ENCODE measurements around the gene NEDD1. TPM values are rescaled to one million over a fixed set of nuclear protein-coding genes. Genes with fewer than 3 reads are reported as not detected.
A peak's percentile ranks its signal among the peaks of the same experiment; 100 is the strongest.

NEDD1 gene
- total RNA-seq, result 10 to 100 TPM; 57.9 to 69.3 TPM

- DNase-seq (peak; percentile 89), ATAC-seq (peak; percentile 84)
- intact Hi-C loops (cut with DNase I, micrococcal nuclease), result loop anchor here (1.0 to 5.0 kb wide), 9 partner anchors 185 to 1735 kb away; partner anchors contain the start of genes SNRPF (in 2 of the 2), CFAP54 (in 1 of the 2), IKBIP (in 1 of the 2) and LTA4H (in 1 of the 2)
- Mint-ChIP-seq H3K36me3 (ENCODE audit: low read depth) (peaks cover 31% of the 10 kb centered on the region), H3K4me3 (peak within 1 kb of the TSS; percentile 84), H3K27ac (peak within 1 kb of the TSS; percentile 97), H3K27me3 (no peaks in the 10 kb centered on the region), H3K4me1 (peaks cover 38% of the 10 kb centered on the region), H3K9me3 (ENCODE audit: low read depth) (no peaks in the 10 kb centered on the region)
- ChIA-PET POLR2A (no interaction called here), CTCF (interaction anchor here (0.6 kb wide), 1 partner anchor 8 kb away, joined by 4 read pairs; no protein-coding TSS in a partner anchor)
Measured at GRCh38 chr12:96906849-96907670, at the start of gene NEDD1. TSS of gene NEDD1 (plus strand) at chr12:96907257. CDS start at chr12:96909760, 2,503 bp downstream.

GRCh38 chr12:96858162-96858561, 48.9 kb upstream of the NEDD1 start:
- Mint-ChIP-seq H3K4me1 (no peaks in the 10 kb centered on the region), H3K27ac (no peak overlapping the region), H3K36me3 (ENCODE audit: low read depth) (no peaks in the 10 kb centered on the region), H3K9me3 (ENCODE audit: low read depth) (no peaks in the 10 kb centered on the region), H3K27me3 (peaks cover 12% of the 10 kb centered on the region), H3K4me3 (no peak overlapping the region)
- DNase-seq (no peak), ATAC-seq (no peak)
- ChIA-PET POLR2A (no interaction called here), CTCF (no interaction called here)
- intact Hi-C loops (cut with DNase I, micrococcal nuclease), result no loop called here

DNA sequence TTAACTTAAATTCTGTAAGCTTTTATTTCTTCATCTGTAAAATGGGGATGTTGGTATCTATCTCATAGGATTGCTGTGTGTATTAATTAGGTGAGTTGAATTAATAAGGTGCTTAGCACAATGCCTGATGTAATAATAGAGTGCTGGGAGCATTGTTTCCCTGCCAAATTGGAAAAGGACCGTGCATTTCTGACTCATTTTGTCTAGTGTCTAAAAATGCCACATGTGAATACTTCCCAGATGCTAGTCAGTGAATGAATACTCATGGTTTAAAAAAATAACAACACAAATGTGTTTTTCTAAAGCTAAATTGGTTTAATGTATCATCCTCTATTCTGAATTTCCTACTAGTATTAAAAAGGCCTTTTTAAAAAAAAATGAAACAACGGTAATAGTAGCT, 45.4 kb upstream of the NEDD1 start:
- CTCF ChIA-PET, result interaction anchor here (0.6 kb wide), 1 partner anchor 681 kb away, joined by 3 read pairs; no protein-coding TSS in a partner anchor
- no peaks in the 10 kb centered on the region for H3K9me3 Mint-ChIP-seq (ENCODE audit: low read depth)
- H3K27me3 Mint-ChIP-seq, result peaks cover 16% of the 10 kb centered on the region
- no peaks in the 10 kb centered on the region for H3K4me1 Mint-ChIP-seq
- DNase-seq (no peak), ATAC-seq (no peak)
- POLR2A ChIA-PET, result no interaction called here
- no peak overlapping the region for H3K27ac Mint-ChIP-seq
- H3K36me3 Mint-ChIP-seq (ENCODE audit: low read depth), result no peaks in the 10 kb centered on the region
- H3K4me3 Mint-ChIP-seq, result no peak overlapping the region
- intact Hi-C loops (cut with DNase I, micrococcal nuclease), result no loop called here

DNA sequence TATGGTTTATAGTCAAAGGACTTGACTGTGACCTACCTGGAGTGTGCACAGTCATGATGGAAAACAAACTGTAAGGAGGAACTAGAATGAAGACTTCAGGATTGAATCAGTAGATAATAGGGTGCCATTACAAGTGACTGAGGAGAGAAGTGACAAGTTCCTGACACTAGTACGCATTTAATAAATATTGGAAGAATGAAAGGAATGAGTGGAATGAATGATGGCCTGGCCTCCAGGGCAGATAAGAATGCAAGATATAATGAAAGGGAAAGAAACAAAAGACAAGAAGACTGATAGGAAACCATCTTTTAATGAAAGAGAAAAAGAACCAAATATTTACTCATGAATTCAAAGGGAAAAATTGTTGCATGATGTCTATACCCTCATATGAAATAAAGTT, 44.7 kb upstream of the NEDD1 start:
- intact Hi-C loops (cut with DNase I, micrococcal nuclease), result no loop called here
- no peaks in the 10 kb centered on the region for H3K36me3 Mint-ChIP-seq (ENCODE audit: low read depth)
- H3K9me3 Mint-ChIP-seq (ENCODE audit: low read depth), result no peaks in the 10 kb centered on the region
- no peaks in the 10 kb centered on the region for H3K4me1 Mint-ChIP-seq
- DNase-seq (no peak), ATAC-seq (no peak)
- H3K27ac Mint-ChIP-seq, result no peak overlapping the region
- peaks cover 16% of the 10 kb centered on the region for H3K27me3 Mint-ChIP-seq
- H3K4me3 Mint-ChIP-seq, result no peak overlapping the region
- POLR2A ChIA-PET, result no interaction called here
- CTCF ChIA-PET, result no interaction called here

- Mint-ChIP-seq H3K27ac (no peak overlapping the region), H3K36me3 (ENCODE audit: low read depth) (no peaks in the 10 kb centered on the region), H3K4me1 (no peaks in the 10 kb centered on the region), H3K9me3 (ENCODE audit: low read depth) (no peaks in the 10 kb centered on the region), H3K4me3 (no peak overlapping the region), H3K27me3 (peaks cover 12% of the 10 kb centered on the region)
- DNase-seq (no peak), ATAC-seq (no peak)
- CTCF ChIA-PET, result interaction anchor here (0.6 kb wide), 1 partner anchor 270 kb away, joined by 3 read pairs; no protein-coding TSS in a partner anchor
- POLR2A ChIA-PET, result no interaction called here
- intact Hi-C loops (cut with DNase I, micrococcal nuclease), result no loop called here
Measured at GRCh38 chr12:96864335-96864734, 42.7 kb upstream of the NEDD1 start.

- Mint-ChIP-seq H3K9me3 (ENCODE audit: low read depth) (no peaks in the 10 kb centered on the region), H3K27me3 (peaks cover 9% of the 10 kb centered on the region), H3K4me3 (no peak overlapping the region), H3K4me1 (no peaks in the 10 kb centered on the region), H3K36me3 (ENCODE audit: low read depth) (no peaks in the 10 kb centered on the region), H3K27ac (no peak overlapping the region)
- intact Hi-C loops (cut with DNase I, micrococcal nuclease), result no loop called here
- CTCF ChIA-PET, result no interaction called here
- DNase-seq (no peak), ATAC-seq (no peak)
- POLR2A ChIA-PET, result no interaction called here
Measured at GRCh38 chr12:96866801-96867590, 40.1 kb upstream of the NEDD1 start.

GRCh38 chr12:96870946-96871345, 36.1 kb upstream of the NEDD1 start:
- intact Hi-C loops (cut with DNase I, micrococcal nuclease), result no loop called here
- DNase-seq, result no peak
- ChIA-PET POLR2A (no interaction called here), CTCF (no interaction called here)
- no peaks in the 10 kb centered on the region for H3K4me1 Mint-ChIP-seq
- H3K9me3 Mint-ChIP-seq (ENCODE audit: low read depth), result no peaks in the 10 kb centered on the region
- H3K27ac Mint-ChIP-seq, result no peak overlapping the region
- peaks cover 3% of the 10 kb centered on the region for H3K27me3 Mint-ChIP-seq
- no peak for ATAC-seq
- no peaks in the 10 kb centered on the region for H3K36me3 Mint-ChIP-seq (ENCODE audit: low read depth)
- no peak overlapping the region for H3K4me3 Mint-ChIP-seq

GRCh38 chr12:96872961-96873360, 34.1 kb upstream of the NEDD1 start:
- DNase-seq (no peak), ATAC-seq (no peak)
- Mint-ChIP-seq H3K4me1 (no peaks in the 10 kb centered on the region), H3K27ac (no peak overlapping the region), H3K36me3 (ENCODE audit: low read depth) (no peaks in the 10 kb centered on the region), H3K27me3 (peaks cover 7% of the 10 kb centered on the region), H3K9me3 (ENCODE audit: low read depth) (no peaks in the 10 kb centered on the region), H3K4me3 (no peak overlapping the region)
- POLR2A ChIA-PET, result no interaction called here
- CTCF ChIA-PET, result no interaction called here
- intact Hi-C loops (cut with DNase I, micrococcal nuclease), result no loop called here

DNA sequence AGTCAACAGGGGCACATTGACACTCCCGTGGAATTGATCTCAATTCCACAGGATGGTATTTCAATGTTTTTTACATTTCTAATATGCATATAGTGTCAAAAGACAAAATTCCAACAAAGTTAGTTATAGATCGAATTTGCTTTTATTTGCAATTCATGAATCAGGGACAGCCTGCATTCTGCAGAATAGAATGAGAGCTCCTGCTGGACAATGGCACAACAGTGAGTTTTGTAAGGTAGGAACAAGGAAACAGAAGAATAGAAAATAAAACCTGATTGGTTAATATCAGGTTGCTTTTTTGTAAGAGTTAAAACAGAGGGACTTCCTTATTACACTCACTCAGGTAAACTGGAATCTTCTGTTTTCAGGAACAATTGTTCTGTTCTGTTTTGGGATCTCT, 32.8 kb upstream of the NEDD1 start:
- ChIA-PET POLR2A (no interaction called here), CTCF (no interaction called here)
- intact Hi-C loops (cut with DNase I, micrococcal nuclease), result no loop called here
- Mint-ChIP-seq H3K4me3 (no peak overlapping the region), H3K27me3 (peaks cover 7% of the 10 kb centered on the region), H3K27ac (no peak overlapping the region), H3K36me3 (ENCODE audit: low read depth) (no peaks in the 10 kb centered on the region), H3K4me1 (no peaks in the 10 kb centered on the region), H3K9me3 (ENCODE audit: low read depth) (no peaks in the 10 kb centered on the region)
- DNase-seq (no peak), ATAC-seq (no peak)

GRCh38 chr12:96876966-96877365, 30.1 kb upstream of the NEDD1 start:
- Mint-ChIP-seq H3K27ac (no peak overlapping the region), H3K4me1 (no peaks in the 10 kb centered on the region), H3K36me3 (ENCODE audit: low read depth) (no peaks in the 10 kb centered on the region), H3K9me3 (ENCODE audit: low read depth) (no peaks in the 10 kb centered on the region), H3K27me3 (peaks cover 7% of the 10 kb centered on the region), H3K4me3 (no peak overlapping the region)
- POLR2A ChIA-PET, result no interaction called here
- ATAC-seq (peak; percentile 55), DNase-seq (no peak)
- CTCF ChIA-PET, result no interaction called here
- intact Hi-C loops (cut with DNase I, micrococcal nuclease), result no loop called here

DNA sequence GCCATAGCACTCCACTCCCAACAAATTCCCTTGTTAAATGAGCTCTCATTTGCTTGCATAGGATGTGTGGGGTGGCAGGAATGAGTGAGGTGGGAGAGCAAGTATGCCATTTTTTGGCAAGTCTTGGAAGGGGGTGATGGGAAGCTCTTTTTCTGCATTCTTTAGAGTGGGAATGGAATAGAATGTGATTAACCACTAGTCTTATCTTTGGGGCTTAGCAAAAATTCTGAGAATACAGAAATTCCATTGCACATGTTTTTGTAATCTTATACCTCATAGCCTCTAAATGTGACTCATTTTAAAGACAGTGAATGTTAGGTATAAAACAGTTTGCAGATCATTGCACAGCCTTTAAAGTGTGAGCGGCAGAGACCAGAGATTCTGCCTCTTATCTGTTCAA, 28.4 kb upstream of the NEDD1 start:
- Mint-ChIP-seq H3K27me3 (peaks cover 7% of the 10 kb centered on the region), H3K27ac (no peak overlapping the region), H3K4me3 (no peak overlapping the region), H3K4me1 (no peaks in the 10 kb centered on the region), H3K36me3 (ENCODE audit: low read depth) (no peaks in the 10 kb centered on the region), H3K9me3 (ENCODE audit: low read depth) (no peaks in the 10 kb centered on the region)
- POLR2A ChIA-PET, result no interaction called here
- no peak for ATAC-seq
- CTCF ChIA-PET, result interaction anchor here (0.7 kb wide), 1 partner anchor 31 kb away, joined by 5 read pairs; no protein-coding TSS in a partner anchor
- DNase-seq, result no peak
- intact Hi-C loops (cut with DNase I, micrococcal nuclease), result no loop called here

GRCh38 chr12:96879301-96879700, 27.8 kb upstream of the NEDD1 start:
- H3K4me3 Mint-ChIP-seq, result no peak overlapping the region

More at GRCh38 chr12:96879301-96879700, 27.8 kb upstream of the NEDD1 start:
- ChIA-PET POLR2A (no interaction called here), CTCF (no interaction called here)
- ATAC-seq, result peak; percentile 39
- DNase-seq, result no peak
- Mint-ChIP-seq H3K36me3 (ENCODE audit: low read depth) (no peaks in the 10 kb centered on the region), H3K9me3 (ENCODE audit: low read depth) (no peaks in the 10 kb centered on the region), H3K27me3 (peaks cover 7% of the 10 kb centered on the region), H3K27ac (no peak overlapping the region), H3K4me1 (no peaks in the 10 kb centered on the region)
- intact Hi-C loops (cut with DNase I, micrococcal nuclease), result no loop called here

Measured in activated CD4-positive, alpha-beta T cell treated with anti-CD3 and anti-CD28 coated beads for 36 hours (primary cell).